ENCODE data around the gene DUOXA2.

Gene DUOXA2

GRCh38 chr15:45150481-45150880 lies 36.4 kb downstream of the DUOXA2 start:
- no peak; the same call in 2 of the 3 replicates for ATAC-seq
- no peak for TF ChIP-seq TSHZ2 (CRISPR knock-in tag; IDR thresholded peaks at IDR 0.05)
- TF ChIP-seq ZFP30 (CRISPR knock-in tag; IDR thresholded peaks at IDR 0.05), result no peak
- TF ChIP-seq RARB (CRISPR knock-in tag; IDR thresholded peaks at IDR 0.05), result no peak
- no peak for TF ChIP-seq CSDC2 (CRISPR knock-in tag; IDR thresholded peaks at IDR 0.05)
- TF ChIP-seq ZC3H10 (CRISPR knock-in tag; IDR thresholded peaks at IDR 0.05), result no peak
- TF ChIP-seq CREB5 (CRISPR knock-in tag; IDR thresholded peaks at IDR 0.05; ENCODE audit: low read depth), result no peak
- no peak for TF ChIP-seq TOX (CRISPR knock-in tag; IDR thresholded peaks at IDR 0.05; ENCODE audit: borderline replicate concordance)
- TF ChIP-seq ESRRG (CRISPR knock-in tag; IDR thresholded peaks at IDR 0.05), result no peak
- TF ChIP-seq OSR1 (CRISPR knock-in tag; IDR thresholded peaks at IDR 0.05), result no peak
- TF ChIP-seq ZNF70 (CRISPR knock-in tag; IDR thresholded peaks at IDR 0.05), result no peak
- TF ChIP-seq ZNF565 (CRISPR knock-in tag; conservative IDR thresholded peaks at IDR 0.05; ENCODE audit: low read depth), result no peak
- no peak for TF ChIP-seq ISL1 (CRISPR knock-in tag; IDR thresholded peaks at IDR 0.05)
- TF ChIP-seq PPARA (CRISPR knock-in tag; IDR thresholded peaks at IDR 0.05; ENCODE audit: borderline replicate concordance), result no peak

DNA sequence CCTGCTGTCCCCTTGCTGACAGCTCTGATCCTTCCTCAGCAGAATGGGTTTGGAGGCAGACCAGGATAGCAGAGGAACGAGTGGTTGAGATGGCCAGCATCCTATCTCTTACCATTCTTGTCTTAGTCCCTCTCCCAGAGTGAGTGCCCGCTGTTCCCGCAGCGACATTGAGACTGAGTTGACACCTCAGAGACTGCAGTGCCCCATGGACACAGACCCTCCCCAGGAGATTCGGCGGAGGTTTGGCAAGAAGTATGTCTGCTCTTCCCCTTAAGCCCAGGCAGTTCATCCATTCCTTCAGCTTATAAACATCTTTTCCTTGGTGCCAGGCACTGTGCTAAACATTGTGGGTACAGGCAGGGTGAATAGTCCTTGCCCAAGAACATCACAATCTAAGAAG lies 36.9 kb downstream of the DUOXA2 start:
- TF ChIP-seq SNAI2 (CRISPR knock-in tag; IDR thresholded peaks at IDR 0.05) (no peak), ZNF8 (CRISPR knock-in tag; IDR thresholded peaks at IDR 0.05) (no peak), CSDC2 (CRISPR knock-in tag; IDR thresholded peaks at IDR 0.05) (no peak), ESRRG (CRISPR knock-in tag; IDR thresholded peaks at IDR 0.05) (no peak), ZNF565 (CRISPR knock-in tag; conservative IDR thresholded peaks at IDR 0.05; ENCODE audit: low read depth) (no peak), TCF4 (CRISPR knock-in tag; IDR thresholded peaks at IDR 0.05; ENCODE audit: borderline replicate concordance) (no peak), POU6F1 (CRISPR knock-in tag; IDR thresholded peaks at IDR 0.05; ENCODE audit: borderline replicate concordance, low read depth) (no peak)
- no peak for ATAC-seq

DNA sequence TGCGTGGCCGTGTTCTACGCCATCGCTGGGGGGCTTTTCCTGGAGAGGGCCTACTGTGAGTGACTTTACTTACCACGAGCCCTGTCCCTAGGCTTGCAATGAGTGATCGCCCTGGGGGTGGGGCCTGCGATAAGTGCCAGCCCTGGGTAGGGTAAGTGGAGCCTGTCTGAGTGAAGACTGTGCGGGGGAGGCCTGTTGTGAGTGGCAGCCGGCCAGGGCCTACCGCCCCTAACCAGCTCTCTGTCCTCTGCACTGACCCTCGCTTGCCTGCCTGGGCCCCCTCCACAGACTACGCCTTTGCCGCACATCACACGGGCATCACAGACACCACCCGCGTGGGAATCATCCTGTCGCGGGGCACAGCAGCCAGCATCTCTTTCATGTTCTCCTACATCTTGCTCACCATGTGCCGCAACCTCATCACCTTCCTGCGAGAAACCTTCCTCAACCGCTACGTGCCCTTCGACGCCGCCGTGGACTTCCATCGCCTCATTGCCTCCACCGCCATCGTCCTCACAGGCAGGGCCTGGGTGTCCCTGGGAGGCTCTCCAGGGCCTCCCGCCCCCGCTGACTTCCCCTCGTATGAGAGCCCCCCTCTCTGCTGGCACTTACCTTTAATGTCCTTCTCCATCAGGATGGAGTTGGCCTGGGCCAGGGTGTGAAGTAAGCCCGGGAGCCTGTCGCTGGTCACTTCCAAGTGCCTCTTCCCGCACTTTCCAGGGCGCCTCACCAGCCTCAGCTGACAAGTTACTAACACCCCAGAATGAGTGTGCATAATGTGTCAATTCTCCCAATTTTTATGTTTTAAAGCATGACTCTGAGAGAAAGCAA lies 38.1 kb downstream of the DUOXA2 start:
- no peak for ATAC-seq
- TF ChIP-seq GLIS3 (CRISPR knock-in tag; IDR thresholded peaks at IDR 0.05) (no peak), CSDC2 (CRISPR knock-in tag; IDR thresholded peaks at IDR 0.05) (no peak), PPARA (CRISPR knock-in tag; IDR thresholded peaks at IDR 0.05; ENCODE audit: borderline replicate concordance) (no peak), TCF4 (CRISPR knock-in tag; IDR thresholded peaks at IDR 0.05; ENCODE audit: borderline replicate concordance) (no peak), CREB5 (CRISPR knock-in tag; IDR thresholded peaks at IDR 0.05; ENCODE audit: low read depth) (no peak), OSR1 (CRISPR knock-in tag; IDR thresholded peaks at IDR 0.05) (no peak), ZNF8 (CRISPR knock-in tag; IDR thresholded peaks at IDR 0.05) (no peak), TSHZ2 (CRISPR knock-in tag; IDR thresholded peaks at IDR 0.05) (no peak), ISL1 (CRISPR knock-in tag; IDR thresholded peaks at IDR 0.05) (no peak)

Measured in SK-N-SH treated with all-trans-retinoic acid at 6 μM for 48 hours (cell line).